ENCODE results near the gene RAE1. TPM values are rescaled to one million over a fixed set of nuclear protein-coding genes. Genes with fewer than 3 reads are reported as not detected.

The RAE1 gene
- total and polyA plus RNA-seq, 2 donors (not counting 3 experiments of a cell fraction or from before 2014, with no cell fraction given) = 34.1 to 55.8 TPM

DNA sequence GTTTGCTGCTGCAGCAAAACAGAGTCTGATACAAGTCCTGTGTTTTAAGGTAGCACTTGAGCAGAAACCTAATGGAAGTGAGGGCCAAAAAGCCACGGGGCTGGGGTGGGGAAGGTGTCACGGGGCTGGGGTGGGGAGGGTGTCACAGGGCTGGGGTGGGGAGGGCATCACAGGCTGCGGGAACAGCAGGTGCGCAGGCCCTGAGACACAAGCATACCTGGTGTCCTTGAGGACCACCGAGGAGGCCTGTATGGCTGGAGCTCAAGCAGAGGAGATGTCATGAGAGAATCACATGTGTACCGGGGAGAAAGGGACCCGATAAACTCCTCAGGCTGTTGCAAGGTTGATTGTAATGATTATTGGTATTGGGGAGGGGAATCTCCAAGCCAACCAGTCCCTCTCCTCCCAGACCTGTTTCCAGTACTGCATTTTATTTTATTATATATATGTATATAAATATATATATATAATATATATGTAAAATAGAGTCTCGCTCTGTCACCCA is 35.0 kb upstream of the RAE1 start:
- no peak for TF ChIP-seq EZH2 (IDR thresholded peaks at IDR 0.05; ENCODE audit: borderline replicate concordance, low read depth, low read length, severe bottlenecking)
- TF ChIP-seq, protein P1, sequence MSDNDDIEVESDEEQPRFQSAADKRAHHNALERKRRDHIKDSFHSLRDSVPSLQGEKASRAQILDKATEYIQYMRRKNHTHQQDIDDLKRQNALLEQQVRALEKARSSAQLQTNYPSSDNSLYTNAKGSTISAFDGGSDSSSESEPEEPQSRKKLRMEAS (IDR thresholded peaks at IDR 0.05; ENCODE audit: insufficient read depth, insufficient read length) = no peak
- TF ChIP-seq GATA2 (IDR thresholded peaks at IDR 0.05; ENCODE audit: insufficient read depth, insufficient read length, low read depth, low read length) = no peak
- TF ChIP-seq, protein P2, sequence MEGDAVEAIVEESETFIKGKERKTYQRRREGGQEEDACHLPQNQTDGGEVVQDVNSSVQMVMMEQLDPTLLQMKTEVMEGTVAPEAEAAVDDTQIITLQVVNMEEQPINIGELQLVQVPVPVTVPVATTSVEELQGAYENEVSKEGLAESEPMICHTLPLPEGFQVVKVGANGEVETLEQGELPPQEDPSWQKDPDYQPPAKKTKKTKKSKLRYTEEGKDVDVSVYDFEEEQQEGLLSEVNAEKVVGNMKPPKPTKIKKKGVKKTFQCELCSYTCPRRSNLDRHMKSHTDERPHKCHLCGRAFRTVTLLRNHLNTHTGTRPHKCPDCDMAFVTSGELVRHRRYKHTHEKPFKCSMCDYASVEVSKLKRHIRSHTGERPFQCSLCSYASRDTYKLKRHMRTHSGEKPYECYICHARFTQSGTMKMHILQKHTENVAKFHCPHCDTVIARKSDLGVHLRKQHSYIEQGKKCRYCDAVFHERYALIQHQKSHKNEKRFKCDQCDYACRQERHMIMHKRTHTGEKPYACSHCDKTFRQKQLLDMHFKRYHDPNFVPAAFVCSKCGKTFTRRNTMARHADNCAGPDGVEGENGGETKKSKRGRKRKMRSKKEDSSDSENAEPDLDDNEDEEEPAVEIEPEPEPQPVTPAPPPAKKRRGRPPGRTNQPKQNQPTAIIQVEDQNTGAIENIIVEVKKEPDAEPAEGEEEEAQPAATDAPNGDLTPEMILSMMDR (IDR thresholded peaks at IDR 0.05; ENCODE audit: extremely low read depth in 1 of 2, insufficient read depth in 1 of 2, low read depth in 1 of 2, low read length in 2 of 2) = no peak
- no peak for TF ChIP-seq POLR2AphosphoS5 (IDR thresholded peaks at IDR 0.05; ENCODE audit: insufficient read depth, low read depth, low read length)
- no peak for TF ChIP-seq MYC (IDR thresholded peaks at IDR 0.05; ENCODE audit: low read depth, low read length)
- no peak for TF ChIP-seq POLR2A (IDR thresholded peaks at IDR 0.05; ENCODE audit: low read depth, low read length)
- TF ChIP-seq JUN (IDR thresholded peaks at IDR 0.05; ENCODE audit: borderline replicate concordance, insufficient read depth, insufficient read length, low read depth) = no peak
- no peak for TF ChIP-seq FOS (IDR thresholded peaks at IDR 0.05; ENCODE audit: borderline replicate concordance, insufficient read depth, low read length)
- DNase-seq (ENCODE audit: low read depth, low spot score) (no peak), FAIRE-seq (no peak)
- Histone ChIP-seq H3K79me2 (ENCODE audit: control insufficient read depth, insufficient read depth, low read length) (no peaks in the 10 kb centered on the region), H3K27me3 (ENCODE audit: control insufficient read depth in 2 of 2, insufficient read depth in 2 of 2, low read length in 2 of 2) (no peaks in the 10 kb centered on the region), H2AFZ (ENCODE audit: low read depth, low read length) (no peak overlapping the region), H3K4me1 (ENCODE audit: control insufficient read depth, extremely low read depth, insufficient read depth, low read length) (no peaks in the 10 kb centered on the region), H4K20me1 (replicated peaks; ENCODE audit: control insufficient read depth, extremely low read depth, insufficient read depth, low read length) (no peaks in the 10 kb centered on the region), H3K4me3 (replicated peaks in 1 of 3; ENCODE audit: insufficient read depth in 1 of 3, low read depth in 1 of 3, low read length in 3 of 3) (no peak overlapping the region), H3K36me3 (ENCODE audit: control insufficient read depth in 2 of 2, extremely low read depth in 1 of 2, insufficient read depth in 2 of 2, low read length in 2 of 2) (no peaks in the 10 kb centered on the region), H3K4me2 (ENCODE audit: insufficient read depth, low read length) (no peak overlapping the region), H3K27ac (ENCODE audit: insufficient read depth, low read depth, low read length) (no peak overlapping the region), H3K9me1 (replicated peaks; ENCODE audit: control insufficient read depth, extremely low read depth, insufficient read depth, low read length) (no peaks in the 10 kb centered on the region), H3K9me3 (replicated peaks; ENCODE audit: control insufficient read depth, insufficient read depth, low read length) (no peaks in the 10 kb centered on the region), H3K9ac (replicated peaks; ENCODE audit: extremely low read depth, insufficient read depth, low read length) (no peak overlapping the region)
- no TSS peak for BruUV-seq (replicated peaks)
- dilution Hi-C loops (cut with MboI; ENCODE audit: extremely low pct_ligation_motif_present, low sequenced_read_pairs) (no loop called here), intact Hi-C loops (cut with micrococcal nuclease) (no loop called here)
- CTCF ChIA-PET = no interaction called here
- POLR2A ChIA-PET = no interaction called here
